H1 (cell line): ENCODE results near the gene TMEM121B. TPM values are rescaled to one million over a fixed set of nuclear protein-coding genes. Genes with fewer than 3 reads are reported as not detected.

Experiments used
- CTCF ChIA-PET: fragments of 300-600 bp; sonication (Branson Sonifier 250); formaldehyde crosslinking; loops from one replicate; lab custom pipeline; 2021; ENCODE audit not compliant: partially characterized antibody; lab: Charles Lee
- POLR2A ChIA-PET: fragments of 300-600 bp; sonication (Branson Sonifier 250); formaldehyde crosslinking; loops from one replicate; lab custom pipeline; 2021; ENCODE audit warnings: inconsistent platforms; ENCODE audit not compliant: partially characterized antibody; lab: Charles Lee
- DNase-seq, 2 experiments: peaks; one replicate each; pipeline versions ENCODE4 v3.0.0 to v3.0.0-alpha.2; 2010 to 2022; ENCODE audit warnings: low spot score in 2 of 2, low read depth in 1 of 2, mixed read lengths in 1 of 2
- FAIRE-seq: peaks from 2 replicates; lab custom pipeline; 2011; peaks lifted over from hg19 to GRCh38; lab: Jason Lieb, UNC
- H2AFZ ChIP-seq: 2 replicates; pipeline ENCODE4 v1.8.1; 2012; ENCODE audit warnings: low read length, inconsistent platforms
- H2AK5ac ChIP-seq: 2 replicates; pipeline ENCODE4 v1.6.1; 2013; ENCODE audit warnings: low read depth, low read length
- H2BK120ac ChIP-seq: replicated peaks from 2 replicates; pipeline ENCODE3; 2013; ENCODE audit warnings: low read depth, low read length, inconsistent platforms
- H2BK12ac ChIP-seq: 2 replicates; pipeline ENCODE4 v1.6.1; 2013; ENCODE audit warnings: low read depth, low read length
- H2BK15ac ChIP-seq: 2 replicates; pipeline ENCODE4 v1.6.1; 2013; ENCODE audit warnings: low read length
- H2BK20ac ChIP-seq: 2 replicates; pipeline ENCODE4 v1.6.1; 2013; ENCODE audit warnings: low read length
- H2BK5ac ChIP-seq: 2 replicates; pipeline ENCODE4 v1.6.1; 2013; ENCODE audit warnings: low read depth, low read length
- H3K14ac ChIP-seq: 2 replicates; pipeline ENCODE4 v1.6.1; 2013; ENCODE audit warnings: inconsistent platforms; ENCODE audit not compliant: insufficient read length
- H3K18ac ChIP-seq: 2 replicates; pipeline ENCODE4 v1.6.1; 2013; ENCODE audit warnings: low read length; ENCODE audit errors: extremely low read depth
- H3K23ac ChIP-seq: 2 replicates; pipeline ENCODE4 v1.6.1; 2013; ENCODE audit warnings: inconsistent platforms; ENCODE audit not compliant: insufficient read length
- H3K23me2 ChIP-seq: 2 replicates; pipeline ENCODE4 v1.6.1; 2013; ENCODE audit warnings: low read depth, low read length
- H3K27ac ChIP-seq: 2 replicates; pipeline ENCODE4 v1.6.1; 2011; ENCODE audit warnings: low read depth, low read length, inconsistent platforms
- H3K27me3 ChIP-seq, 4 experiments: replicated peaks in 1 of 4; 1 replicate in 1 of 4; 2 replicates in 3 of 4; pipeline versions ENCODE4 v1.6.1 to v1.8.1; 2011 to 2013; ENCODE audit warnings: low read length in 3 of 4, mild to moderate bottlenecking in 3 of 4, inconsistent platforms in 2 of 4, mixed read lengths in 2 of 4, moderate library complexity in 1 of 4; ENCODE audit not compliant: control insufficient read depth in 3 of 4, insufficient read depth in 3 of 4; ENCODE audit errors: extremely low read depth in 1 of 4
- H3K36me3 ChIP-seq, 4 experiments: 2 replicates each; pipeline versions ENCODE4 v1.6.1 to v1.8.1; 2011 to 2013; ENCODE audit warnings: mild to moderate bottlenecking in 4 of 4, low read length in 3 of 4, moderate library complexity in 2 of 4, control low read depth in 1 of 4, inconsistent platforms in 1 of 4; ENCODE audit not compliant: insufficient read depth in 4 of 4, control insufficient read depth in 2 of 4
- H3K4ac ChIP-seq: replicated peaks from 2 replicates; pipeline ENCODE3; 2013; ENCODE audit warnings: low read length, low read depth, mixed read lengths, inconsistent platforms; ENCODE audit not compliant: insufficient read length
- H3K4me1 ChIP-seq, 4 experiments: replicated peaks in 1 of 4; 1 replicate in 1 of 4; 2 replicates in 3 of 4; pipeline versions ENCODE4 v1.6.1 to v1.8.1; 2011 to 2013; ENCODE audit warnings: low read length in 3 of 4, inconsistent platforms in 2 of 4, mixed read lengths in 1 of 4; ENCODE audit not compliant: insufficient read depth in 4 of 4, control insufficient read depth in 3 of 4
- H3K4me2 ChIP-seq, 2 experiments: 2 replicates each; pipeline versions ENCODE4 v1.6.1 to v1.8.1; 2011 to 2013; ENCODE audit warnings: low read depth in 2 of 2, low read length in 2 of 2, control low read depth in 1 of 2, inconsistent platforms in 1 of 2, mild to moderate bottlenecking in 1 of 2; ENCODE audit not compliant: insufficient read depth in 1 of 2
- H3K4me3 ChIP-seq, 4 experiments: fragments of 200-600, 300-600 bp in 1 of 4; sonication (generic), shearing (Covaris generic), sonication (Bioruptor Twin) in 1 of 4; 2 replicates each; pipeline versions ENCODE4 v1.5.1 to v1.8.1; 2011 to 2016; ENCODE audit warnings: low read length in 4 of 4, low read depth in 3 of 4, control low read depth in 2 of 4, inconsistent platforms in 2 of 4, mild to moderate bottlenecking in 2 of 4, mixed read lengths in 1 of 4, moderate library complexity in 1 of 4; ENCODE audit not compliant: insufficient read depth in 2 of 4; ENCODE audit errors: extremely low read depth in 1 of 4
- H3K56ac ChIP-seq: replicated peaks from 2 replicates; pipeline ENCODE3; 2013; ENCODE audit warnings: low read depth, mild to moderate bottlenecking, mixed read lengths, low read length, inconsistent platforms; ENCODE audit not compliant: insufficient read length
- H3K79me1 ChIP-seq: 2 replicates; pipeline ENCODE4 v1.6.1; 2013; ENCODE audit warnings: low read depth, low read length, control low read depth
- H3K79me2 ChIP-seq, 2 experiments: 2 replicates each; pipeline versions ENCODE4 v1.6.1 to v1.8.1; 2012 to 2013; ENCODE audit warnings: low read length in 2 of 2, mild to moderate bottlenecking in 2 of 2, inconsistent platforms in 1 of 2; ENCODE audit not compliant: insufficient read depth in 2 of 2, control insufficient read depth in 1 of 2
- H3K9ac ChIP-seq, 4 experiments: replicated peaks in 1 of 4; 1 replicate in 1 of 4; 2 replicates in 3 of 4; pipeline versions ENCODE4 v1.6.1 to v1.8.1; 2011 to 2013; ENCODE audit warnings: low read depth in 3 of 4, low read length in 3 of 4, control low read depth in 2 of 4, mild to moderate bottlenecking in 2 of 4, moderate library complexity in 2 of 4, inconsistent platforms in 1 of 4; ENCODE audit errors: extremely low read depth in 1 of 4
- H3K9me3 ChIP-seq, 2 experiments: 2 replicates each; pipeline versions ENCODE4 v1.6.1 to v1.8.1; 2012 to 2013; ENCODE audit warnings: mild to moderate bottlenecking in 2 of 2, moderate library complexity in 2 of 2, control low read depth in 1 of 2, inconsistent platforms in 1 of 2, low read depth in 1 of 2, low read length in 1 of 2, mixed read lengths in 1 of 2; ENCODE audit not compliant: insufficient read depth in 2 of 2
- H4K20me1 ChIP-seq, 2 experiments: replicated peaks in 1 of 2; 2 replicates each; pipeline versions ENCODE3 to v1.8.1; 2011 to 2013; ENCODE audit warnings: inconsistent platforms in 2 of 2, low read length in 2 of 2, mild to moderate bottlenecking in 1 of 2; ENCODE audit not compliant: insufficient read depth in 2 of 2, control insufficient read depth in 1 of 2
- H4K5ac ChIP-seq: 2 replicates; pipeline ENCODE4 v1.6.1; 2013; ENCODE audit warnings: low read length, low read depth, mixed read lengths, inconsistent platforms; ENCODE audit not compliant: insufficient read length
- H4K8ac ChIP-seq: 2 replicates; pipeline ENCODE4 v1.8.0; 2013; ENCODE audit warnings: mild to moderate bottlenecking, moderate library complexity, low read length, inconsistent platforms; ENCODE audit not compliant: insufficient read depth; ENCODE audit errors: extremely low read depth
- H4K91ac ChIP-seq: replicated peaks from 2 replicates; pipeline ENCODE3; 2013; ENCODE audit warnings: low read length, mixed read lengths, inconsistent platforms; ENCODE audit not compliant: insufficient read length
- BCL11A ChIP-seq, 2 experiments: IDR thresholded peaks; one replicate each; pipeline ENCODE4 v1.6.1; 2011; ENCODE audit warnings: low read depth in 2 of 2, low read length in 2 of 2, mild to moderate bottlenecking in 2 of 2
- CEBPB ChIP-seq: IDR thresholded peaks from 2 replicates; pipeline ENCODE4 v1.6.1; 2012; ENCODE audit warnings: low read depth, low read length
- GABPA ChIP-seq: IDR thresholded peaks from 2 replicates; pipeline ENCODE4 v1.6.1; 2011; ENCODE audit warnings: mild to moderate bottlenecking, low read length, moderate library complexity, borderline replicate concordance; ENCODE audit not compliant: insufficient read depth
- HDAC6 ChIP-seq: IDR thresholded peaks from one replicate; pipeline ENCODE4 v1.7.1; 2012; ENCODE audit warnings: low read depth, mild to moderate bottlenecking, inconsistent platforms, low read length, moderate library complexity
- SIN3A ChIP-seq, 2 experiments: IDR thresholded peaks in 1 of 2; conservative IDR thresholded peaks in 1 of 2; 2 replicates each; pipeline ENCODE4 v1.6.1; 2011 to 2012; ENCODE audit warnings: low read length in 2 of 2, improper control_type of control experiment in 1 of 2, low read depth in 1 of 2, mild to moderate bottlenecking in 1 of 2
- SP2 ChIP-seq: IDR thresholded peaks from 2 replicates; pipeline ENCODE4 v1.6.1; 2012; ENCODE audit warnings: mild to moderate bottlenecking, low read length, inconsistent platforms
- WGBS, 2 experiments: shearing (Covaris generic) in 1 of 2; methylation state at CpG; one replicate each; pipeline versions ENCODE4 v1.1.6 to v1.1.7; 2013 to 2015; ENCODE audit warnings: low lambda C conversion rate in 2 of 2, mixed read lengths in 2 of 2, inconsistent platforms in 1 of 2, low coverage in 1 of 2, missing lambda C conversion rate in 1 of 2; ENCODE audit not compliant: insufficient replicate concordance in 2 of 2, insufficient coverage in 1 of 2, insufficient read length in 1 of 2; ENCODE audit errors: extremely low coverage in 1 of 2, missing lambda C conversion rate in 1 of 2; 5-methylcytosine and 5-hydroxymethylcytosine counted together
- polyA plus RNA-seq, 7 experiments: library from polyadenylated mRNA; depleted of rRNA in 3 of 7; stranded (reverse) in 5 of 7; unstranded in 2 of 7; fragments of >200 nt in 5 of 7; fragments of 200-250 nt in 2 of 7; gene quantifications; 1 replicate in 5 of 7; 2 replicates in 1 of 7; 4 replicates in 1 of 7; pipeline versions ENCODE4 v1.2.1 to v1.2.3, GENCODE V29; 2011 to 2013; ENCODE audit warnings: missing spikeins in 2 of 7, mixed read lengths in 2 of 7
- total RNA-seq: library from RNA; stranded (reverse); fragmentation: NEBNext Ultra II Directional; extraction: Animal tissue kit (Norgen Biotek cat#: 25700); gene quantifications from 2 replicates; pipeline ENCODE4 v1.2.1, GENCODE V29; 2021
- TF ChIP-seq, protein P1 (sequence below): IDR thresholded peaks from 2 replicates; pipeline ENCODE4 v1.6.1; 2012; ENCODE audit warnings: inconsistent platforms

TMEM121B gene
- total and polyA plus RNA-seq, 2 of the 8 experiments (the other 6 are each of a cell fraction or from before 2014, with no cell fraction given), result 4.3 to 6.9 TPM

DNA sequence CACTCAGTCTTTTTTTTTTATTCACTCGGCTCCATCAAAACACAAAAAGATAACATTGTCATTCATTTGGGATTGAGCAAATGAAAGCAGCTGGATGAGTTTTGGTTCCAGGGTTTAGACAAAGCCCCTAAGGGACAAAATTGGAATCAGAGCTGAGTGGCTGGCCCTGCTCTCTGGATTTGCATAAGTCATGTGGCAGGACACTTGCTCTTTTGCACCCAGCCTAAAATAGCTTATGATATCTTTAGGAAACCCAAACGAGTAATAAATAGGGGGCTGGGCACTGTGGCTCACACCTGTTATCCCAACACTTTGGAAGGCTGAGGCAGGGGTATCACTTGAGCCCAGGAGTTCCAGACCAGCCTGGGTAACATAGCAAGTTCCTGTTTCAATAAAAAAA, 11.0 kb upstream of the TMEM121B start:
- POLR2A ChIA-PET, result interaction anchor here (0.9 to 1.7 kb wide), 5 partner anchors 10 to 432 kb away, joined by 3 to 8 read pairs (median 4); partner anchors contain the start of genes SLC25A18 and TMEM121B
- no peak for FAIRE-seq
- TF ChIP-seq HDAC6 (no peak), BCL11A (IDR thresholded peaks at IDR 0.05; ENCODE audit: low read depth in 2 of 2, low read length in 2 of 2) (no peak), GABPA (no peak), SIN3A (conservative IDR thresholded peaks at IDR 0.05 in 1 of 2, IDR thresholded peaks at IDR 0.05 in 1 of 2; ENCODE audit: low read depth in 1 of 2, low read length in 2 of 2) (no peak), CEBPB (no peak), SP2 (no peak)
- TF ChIP-seq, protein P1, sequence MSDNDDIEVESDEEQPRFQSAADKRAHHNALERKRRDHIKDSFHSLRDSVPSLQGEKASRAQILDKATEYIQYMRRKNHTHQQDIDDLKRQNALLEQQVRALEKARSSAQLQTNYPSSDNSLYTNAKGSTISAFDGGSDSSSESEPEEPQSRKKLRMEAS, result no peak
- TF ChIP-seq, all 59 proteins: peak for 0
- Histone ChIP-seq H2BK15ac (no peak overlapping the region), H2BK20ac (no peak overlapping the region), H2BK12ac (no peak overlapping the region), H4K20me1 (no peaks in the 10 kb centered on the region), H2BK120ac (no peak overlapping the region), H3K4ac (no peak overlapping the region), H4K91ac (no peak overlapping the region), H3K79me1 (no peaks in the 10 kb centered on the region), H3K79me2 (no peaks in the 10 kb centered on the region), H3K36me3 (peaks cover 0 to 3% (median 0%) of the 10 kb centered on the region in 4 experiments; a peak in 1 of 8 replicates), H3K4me2 (no peak overlapping the region), H3K56ac (no peak overlapping the region), H3K14ac (no peak overlapping the region), H3K9ac (no peak overlapping the region), H3K23ac (no peak overlapping the region), H3K4me3 (no peak overlapping the region), H3K4me1 (peaks cover 0 to 3% (median 1%) of the 10 kb centered on the region in 4 experiments; a peak in 2 of 7 replicates), H4K8ac (no peak overlapping the region), H2BK5ac (no peak overlapping the region), H3K27me3 (no peaks in the 10 kb centered on the region), H2AK5ac (no peak overlapping the region), H3K23me2 (no peaks in the 10 kb centered on the region), H3K27ac (no peak overlapping the region), H4K5ac (no peak overlapping the region), H2AFZ (no peak overlapping the region), H3K9me3 (no peaks in the 10 kb centered on the region), H3K18ac (no peak overlapping the region)
- DNase-seq, result no peak
- CTCF ChIA-PET, result interaction anchor here (0.7 to 2.5 kb wide), 13 partner anchors 10 to 469 kb away, joined by 3 to 8 read pairs (median 4); no protein-coding TSS in a partner anchor
- 78% methylated on average over 2 of the region's 2 CpGs; no CpG with 5 or more reads in 1 of the 2 experiments for WGBS, 2 experiments
